ENCODE results near the gene VSIG10. TPM values are rescaled to one million over a fixed set of nuclear protein-coding genes. Genes with fewer than 3 reads are reported as not detected.
A peak's percentile ranks its signal among the peaks of the same experiment; 100 is the strongest.

VSIG10 gene
- total and polyA plus RNA-seq, 2 of the 13 experiments (the other 11 are each of a cell fraction or from before 2014, with no cell fraction given): 25.6 to 42.5 TPM

DNA sequence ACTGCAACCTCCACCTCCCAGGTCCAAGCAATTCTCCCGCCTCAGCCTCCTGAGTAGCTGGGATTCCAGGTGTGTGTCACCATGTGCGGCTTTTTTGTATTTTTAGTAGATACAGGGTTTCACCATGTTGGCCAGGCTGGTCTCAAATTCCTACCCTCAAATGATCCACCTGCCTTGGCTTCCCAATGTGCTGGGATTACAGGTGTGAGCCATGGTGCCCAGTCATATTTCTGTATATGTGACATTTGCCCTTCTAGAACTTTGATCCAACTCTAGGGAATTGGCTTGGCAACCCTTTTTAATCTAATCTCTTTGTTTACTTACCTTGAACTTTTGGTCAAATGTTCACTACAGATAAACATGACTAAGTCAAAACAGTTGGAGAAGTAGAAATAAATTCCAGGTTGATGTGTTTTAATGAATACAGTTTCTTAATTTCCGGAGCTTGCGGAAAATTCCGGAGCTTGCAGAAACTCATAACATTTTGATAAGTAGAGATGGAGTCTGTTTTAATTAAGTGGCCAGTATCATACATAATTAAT is 20.6 kb upstream of the VSIG10 start (continued):
- TF ChIP-seq NFKBIZ (CRISPR knock-in tag; IDR thresholded peaks at IDR 0.05) (0 out of 2 replicates have a peak, but pooled peaks have one; percentile 57), ZNF780A (CRISPR knock-in tag; IDR thresholded peaks at IDR 0.05) (no peak), SCMH1 (CRISPR knock-in tag; IDR thresholded peaks at IDR 0.05; ENCODE audit: borderline replicate concordance) (no peak), ZNF121 (CRISPR knock-in tag; IDR thresholded peaks at IDR 0.05) (no peak), THAP11 (CRISPR knock-in tag; IDR thresholded peaks at IDR 0.05) (no peak; the same call in none of the 2 replicates), CHD2 (IDR thresholded peaks at IDR 0.05; ENCODE audit: low read depth, low read length) (no peak), GLMP (CRISPR knock-in tag; IDR thresholded peaks at IDR 0.05; ENCODE audit: borderline replicate concordance) (no peak), ZSCAN12 (CRISPR knock-in tag; IDR thresholded peaks at IDR 0.05) (no peak), SSRP1 (CRISPR knock-in tag; IDR thresholded peaks at IDR 0.05) (no peak), KLF6 (CRISPR knock-in tag; IDR thresholded peaks at IDR 0.05) (0 out of 2 replicates have a peak, but pooled peaks have one; percentile 20), TBL1XR1 (IDR thresholded peaks at IDR 0.05; ENCODE audit: borderline replicate concordance, low read length, partially characterized antibody) (peak; percentile 70), HNRNPLL (IDR thresholded peaks at IDR 0.05; ENCODE audit: low read depth, low read length, poor library complexity, severe bottlenecking) (no peak), KDM4B (CRISPR knock-in tag; IDR thresholded peaks at IDR 0.05) (no peak), ZNF317 (CRISPR knock-in tag; IDR thresholded peaks at IDR 0.05) (0 out of 2 replicates have a peak, but pooled peaks have one; percentile 38), ATF5 (CRISPR knock-in tag; IDR thresholded peaks at IDR 0.05; ENCODE audit: low read depth) (no peak), ZSCAN21 (CRISPR knock-in tag; IDR thresholded peaks at IDR 0.05; ENCODE audit: borderline replicate concordance) (no peak), ZNF24 (IDR thresholded peaks at IDR 0.05) (no peak), ZFX (CRISPR knock-in tag; IDR thresholded peaks at IDR 0.05; ENCODE audit: low read depth) (no peak)
- TF ChIP-seq, protein P1, sequence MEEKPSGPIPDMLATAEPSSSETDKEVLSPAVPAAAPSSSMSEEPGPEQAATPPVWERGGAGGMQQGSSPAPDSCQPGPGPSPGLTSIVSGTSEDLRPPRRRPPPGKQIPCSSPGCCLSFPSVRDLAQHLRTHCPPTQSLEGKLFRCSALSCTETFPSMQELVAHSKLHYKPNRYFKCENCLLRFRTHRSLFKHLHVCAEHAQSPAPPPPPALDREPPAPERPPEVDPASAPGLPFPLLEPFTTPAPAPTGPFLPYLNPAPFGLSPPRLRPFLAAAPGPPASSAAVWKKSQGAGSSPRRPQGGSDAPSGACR (CRISPR knock-in tag; IDR thresholded peaks at IDR 0.05): no peak
- TF ChIP-seq, protein P2, sequence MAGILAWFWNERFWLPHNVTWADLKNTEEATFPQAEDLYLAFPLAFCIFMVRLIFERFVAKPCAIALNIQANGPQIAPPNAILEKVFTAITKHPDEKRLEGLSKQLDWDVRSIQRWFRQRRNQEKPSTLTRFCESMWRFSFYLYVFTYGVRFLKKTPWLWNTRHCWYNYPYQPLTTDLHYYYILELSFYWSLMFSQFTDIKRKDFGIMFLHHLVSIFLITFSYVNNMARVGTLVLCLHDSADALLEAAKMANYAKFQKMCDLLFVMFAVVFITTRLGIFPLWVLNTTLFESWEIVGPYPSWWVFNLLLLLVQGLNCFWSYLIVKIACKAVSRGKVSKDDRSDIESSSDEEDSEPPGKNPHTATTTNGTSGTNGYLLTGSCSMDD (CRISPR knock-in tag; IDR thresholded peaks at IDR 0.05): no peak
- TF ChIP-seq, protein P3, sequence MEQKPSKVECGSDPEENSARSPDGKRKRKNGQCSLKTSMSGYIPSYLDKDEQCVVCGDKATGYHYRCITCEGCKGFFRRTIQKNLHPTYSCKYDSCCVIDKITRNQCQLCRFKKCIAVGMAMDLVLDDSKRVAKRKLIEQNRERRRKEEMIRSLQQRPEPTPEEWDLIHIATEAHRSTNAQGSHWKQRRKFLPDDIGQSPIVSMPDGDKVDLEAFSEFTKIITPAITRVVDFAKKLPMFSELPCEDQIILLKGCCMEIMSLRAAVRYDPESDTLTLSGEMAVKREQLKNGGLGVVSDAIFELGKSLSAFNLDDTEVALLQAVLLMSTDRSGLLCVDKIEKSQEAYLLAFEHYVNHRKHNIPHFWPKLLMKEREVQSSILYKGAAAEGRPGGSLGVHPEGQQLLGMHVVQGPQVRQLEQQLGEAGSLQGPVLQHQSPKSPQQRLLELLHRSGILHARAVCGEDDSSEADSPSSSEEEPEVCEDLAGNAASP (CRISPR knock-in tag; IDR thresholded peaks at IDR 0.05; ENCODE audit: borderline replicate concordance): 0 out of 2 replicates have a peak, but pooled peaks have one; percentile 51
- TF ChIP-seq, protein P4, sequence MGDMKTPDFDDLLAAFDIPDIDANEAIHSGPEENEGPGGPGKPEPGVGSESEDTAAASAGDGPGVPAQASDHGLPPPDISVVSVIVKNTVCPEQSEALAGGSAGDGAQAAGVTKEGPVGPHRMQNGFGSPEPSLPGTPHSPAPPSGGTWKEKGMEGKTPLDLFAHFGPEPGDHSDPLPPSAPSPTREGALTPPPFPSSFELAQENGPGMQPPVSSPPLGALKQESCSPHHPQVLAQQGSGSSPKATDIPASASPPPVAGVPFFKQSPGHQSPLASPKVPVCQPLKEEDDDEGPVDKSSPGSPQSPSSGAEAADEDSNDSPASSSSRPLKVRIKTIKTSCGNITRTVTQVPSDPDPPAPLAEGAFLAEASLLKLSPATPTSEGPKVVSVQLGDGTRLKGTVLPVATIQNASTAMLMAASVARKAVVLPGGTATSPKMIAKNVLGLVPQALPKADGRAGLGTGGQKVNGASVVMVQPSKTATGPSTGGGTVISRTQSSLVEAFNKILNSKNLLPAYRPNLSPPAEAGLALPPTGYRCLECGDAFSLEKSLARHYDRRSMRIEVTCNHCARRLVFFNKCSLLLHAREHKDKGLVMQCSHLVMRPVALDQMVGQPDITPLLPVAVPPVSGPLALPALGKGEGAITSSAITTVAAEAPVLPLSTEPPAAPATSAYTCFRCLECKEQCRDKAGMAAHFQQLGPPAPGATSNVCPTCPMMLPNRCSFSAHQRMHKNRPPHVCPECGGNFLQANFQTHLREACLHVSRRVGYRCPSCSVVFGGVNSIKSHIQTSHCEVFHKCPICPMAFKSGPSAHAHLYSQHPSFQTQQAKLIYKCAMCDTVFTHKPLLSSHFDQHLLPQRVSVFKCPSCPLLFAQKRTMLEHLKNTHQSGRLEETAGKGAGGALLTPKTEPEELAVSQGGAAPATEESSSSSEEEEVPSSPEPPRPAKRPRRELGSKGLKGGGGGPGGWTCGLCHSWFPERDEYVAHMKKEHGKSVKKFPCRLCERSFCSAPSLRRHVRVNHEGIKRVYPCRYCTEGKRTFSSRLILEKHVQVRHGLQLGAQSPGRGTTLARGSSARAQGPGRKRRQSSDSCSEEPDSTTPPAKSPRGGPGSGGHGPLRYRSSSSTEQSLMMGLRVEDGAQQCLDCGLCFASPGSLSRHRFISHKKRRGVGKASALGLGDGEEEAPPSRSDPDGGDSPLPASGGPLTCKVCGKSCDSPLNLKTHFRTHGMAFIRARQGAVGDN (CRISPR knock-in tag; IDR thresholded peaks at IDR 0.05): peak; percentile 61
